Fibroblast of the aortic adventitia (primary cell): ENCODE results near the gene SCFD2. TPM values are rescaled to one million over a fixed set of nuclear protein-coding genes. Genes with fewer than 3 reads are reported as not detected.

Source experiments
- DNase-seq: peaks from one replicate; pipeline ENCODE4 v3.0.0-alpha.2; 2010; ENCODE audit warnings: low read depth
- H3K4me3 ChIP-seq: 2 replicates; pipeline ENCODE4 v1.5.1; 2011; ENCODE audit warnings: low read depth, mild to moderate bottlenecking, control low read depth, low read length, moderate library complexity
- CTCF ChIP-seq: IDR thresholded peaks from 2 replicates; pipeline ENCODE4 v1.5.1; 2011; ENCODE audit warnings: mild to moderate bottlenecking, low read length, control low read depth, inconsistent platforms; ENCODE audit not compliant: insufficient read depth
- total RNA-seq: library from RNA; depleted of rRNA; stranded (reverse); fragments of >200 nt; gene quantifications from 2 replicates; pipeline ENCODE4 v1.2.3, GENCODE V29; 2012; ENCODE audit warnings: low replicate concordance

SCFD2 gene
- total RNA-seq, 1 donor, result 69.2 TPM

GRCh38 chr4:52894443-52894842 lies 471.4 kb downstream of the SCFD2 start:
- H3K4me3 ChIP-seq, result no peak overlapping the region
- no peak for TF ChIP-seq CTCF
- no peak for DNase-seq

GRCh38 chr4:52892880-52893279 lies 473.0 kb downstream of the SCFD2 start:
- no peak overlapping the region for H3K4me3 ChIP-seq
- TF ChIP-seq CTCF, result no peak
- DNase-seq, result no peak

GRCh38 chr4:52891743-52892142 lies 474.1 kb downstream of the SCFD2 start:
- TF ChIP-seq CTCF, result no peak
- H3K4me3 ChIP-seq, result no peak overlapping the region
- DNase-seq, result no peak

- H3K4me3 ChIP-seq, result no peak overlapping the region
- TF ChIP-seq CTCF, result no peak
- no peak for DNase-seq
These were observed 475.4 kb downstream of the SCFD2 start for GRCh38 chr4:52890521-52890791.

GRCh38 chr4:52889778-52890520 lies 475.9 kb downstream of the SCFD2 start:
- DNase-seq, result no peak
- no peak for TF ChIP-seq CTCF
- no peak overlapping the region for H3K4me3 ChIP-seq

- TF ChIP-seq CTCF, result no peak
- DNase-seq, result no peak
- H3K4me3 ChIP-seq, result no peak overlapping the region
These were observed 476.5 kb downstream of the SCFD2 start for GRCh38 chr4:52889354-52889753.

GRCh38 chr4:52884994-52885393 lies 480.9 kb downstream of the SCFD2 start:
- DNase-seq, result no peak
- no peak overlapping the region for H3K4me3 ChIP-seq
- TF ChIP-seq CTCF, result no peak
